Gastrocnemius medialis (tissue), 4 donors: Measurements from ENCODE around the gene BTBD19. TPM values are rescaled to one million over a fixed set of nuclear protein-coding genes. Genes with fewer than 3 reads are reported as not detected.
A peak's percentile ranks its signal among the peaks of the same experiment; 100 is the strongest.

ENCODE experiments used
- ATAC-seq, 2 donors: fragments of 150-250 bp; one replicate each; pipeline ENCODE4 v1.9.1; 2016
- DNase-seq, 2 donors: peaks; one replicate each; pipeline ENCODE4 v3.0.0-alpha.2; 2019
- H3K27ac ChIP-seq, 4 donors: fragments of 200-600 bp; sonication (generic); 1 replicate in 1 of 4; 2 replicates in 3 of 4; pipeline ENCODE4 v1.5.1; 2016 to 2018; ENCODE audit warnings: mild to moderate bottlenecking in 2 of 4, moderate library complexity in 1 of 4
- H3K27me3 ChIP-seq, 3 donors: fragments of 200-600 bp; sonication (generic) in 2 of 3; 1 replicate in 1 of 3; 2 replicates in 2 of 3; pipeline versions ENCODE4 v1.5.1 to v1.6.0; 2016 to 2019; ENCODE audit warnings: mild to moderate bottlenecking in 1 of 3, moderate library complexity in 1 of 3
- H3K36me3 ChIP-seq, 2 donors: fragments of 200-600 bp; sonication (generic) in 1 of 2; one replicate each; pipeline ENCODE4 v1.5.1; 2017 to 2018
- H3K4me1 ChIP-seq, 2 donors: fragments of 200-600 bp; sonication (generic) in 1 of 2; one replicate each; pipeline ENCODE4 v1.5.1; 2016 to 2017; ENCODE audit warnings: mild to moderate bottlenecking in 2 of 2
- H3K4me3 ChIP-seq, 4 donors: fragments of 200-600 bp; sonication (generic) in 3 of 4; 1 replicate in 1 of 4; 2 replicates in 3 of 4; pipeline ENCODE4 v1.5.1; 2016 to 2019; ENCODE audit warnings: mild to moderate bottlenecking in 2 of 4
- H3K9me3 ChIP-seq, 3 donors: fragments of 200-600 bp; sonication (generic) in 2 of 3; 1 replicate in 1 of 3; 2 replicates in 2 of 3; pipeline ENCODE4 v1.5.1; 2016 to 2019
- CTCF ChIP-seq, 5 experiments: fragments of 450-650 bp in 3 of 5; fragments of 200-600 bp in 2 of 5; sonication (generic) in 2 of 5; IDR thresholded peaks in 4 of 5; conservative IDR thresholded peaks in 1 of 5; 1 replicate in 4 of 5; 2 replicates in 1 of 5; pipeline ENCODE4 v1.5.1; 2016 to 2019; ENCODE audit warnings: antibody characterized with exemption in 5 of 5, mild to moderate bottlenecking in 3 of 5, moderate library complexity in 3 of 5
- POLR2A ChIP-seq, 2 donors: fragments of 450-650 bp; IDR thresholded peaks; one replicate each; pipeline ENCODE4 v1.6.1; 2017; ENCODE audit warnings: antibody characterized with exemption in 2 of 2, mild to moderate bottlenecking in 2 of 2, moderate library complexity in 2 of 2
- in situ Hi-C, 4 donors: fragments of 200-750 bp; cut with MboI; loops; one replicate each; pipeline versions ENCODE4 v1.15.0 to v1.8.0; 2017; ENCODE audit warnings: low sequenced_read_pairs in 4 of 4
- intact Hi-C: fragments of 100-400 bp; cut with DNase I; formaldehyde crosslinking; loops from one replicate; pipeline ENCODE4 v1.15.1; 2023; ENCODE audit warnings: low total_unique reads
- total RNA-seq, 4 donors: library from RNA; depleted of rRNA; stranded (reverse); fragments of >200 nt; gene quantifications; one replicate each; pipeline versions ENCODE4 v1.1.0 to v1.2.3, GENCODE V29; 2016

The BTBD19 gene
- total RNA-seq, 4 donors from 2014 or later = 0.71 to 1.4 (median 0.91) TPM; not detected in 1

GRCh38 chr1:44839576-44839975 lies 31.3 kb downstream of the BTBD19 start:
- intact Hi-C loops (loop anchor here (5.0 to 10.0 kb wide), 3 partner anchors 52 to 463 kb away; partner anchors contain the start of genes BEST4, HECTD3 and UROD), in situ Hi-C loops (loop anchor here in 1 of 4 donors (10.0 kb wide), 1 partner anchor 55 kb away; the partner anchor contains the start of gene BEST4)
- no peak for DNase-seq
- Histone ChIP-seq H3K4me1 (peaks cover 3 to 7% of the 10 kb centered on the region in 2 donors), H3K27ac (no peak overlapping the region), H3K4me3 (no peak overlapping the region), H3K36me3 (no peaks in the 10 kb centered on the region), H3K27me3 (no peaks in the 10 kb centered on the region), H3K9me3 (no peaks in the 10 kb centered on the region)
- no peak for TF ChIP-seq POLR2A (IDR thresholded peaks at IDR 0.05)
- no peak for TF ChIP-seq CTCF (IDR thresholded peaks at IDR 0.05 in 4 of 5, conservative IDR thresholded peaks at IDR 0.05 in 1 of 5)
- no peak for ATAC-seq

- Histone ChIP-seq H3K36me3 (no peaks in the 10 kb centered on the region), H3K9me3 (no peaks in the 10 kb centered on the region), H3K27me3 (no peaks in the 10 kb centered on the region), H3K4me3 (peak overlapping the region; percentile 55 to 64 (median 60)), H3K27ac (peak overlapping the region in 2 of 4 donors; percentile 13 to 52), H3K4me1 (peaks cover 3 to 7% of the 10 kb centered on the region in 2 donors)
- DNase-seq (no peak), ATAC-seq (no peak)
- TF ChIP-seq CTCF (IDR thresholded peaks at IDR 0.05 in 4 of 5, conservative IDR thresholded peaks at IDR 0.05 in 1 of 5) (no peak), POLR2A (IDR thresholded peaks at IDR 0.05) (no peak)
- intact Hi-C loops = loop anchor here (10.0 kb wide), 1 partner anchor 142 kb away; the partner anchor contains the start of gene EIF2B3
- in situ Hi-C loops = no loop called here
These were observed 34.2 kb downstream of the BTBD19 start for GRCh38 chr1:44842486-44842861.

- no peaks in the 10 kb centered on the region for H3K36me3 ChIP-seq
- no peaks in the 10 kb centered on the region for H3K27me3 ChIP-seq
- in situ Hi-C loops = no loop called here
- H3K4me3 ChIP-seq = peak within 1 kb of the TSS; percentile 55 to 64 (median 60)
- peak in 1 of 2 donors; percentile 30 for DNase-seq
- intact Hi-C loops = loop anchor here (10.0 kb wide), 1 partner anchor 142 kb away; the partner anchor contains the start of gene EIF2B3
- H3K27ac ChIP-seq = peak within 1 kb of the TSS in 3 of 4 donors; percentile 13 to 52 (median 27)
- TF ChIP-seq CTCF (IDR thresholded peaks at IDR 0.05 in 4 of 5, conservative IDR thresholded peaks at IDR 0.05 in 1 of 5) (no peak), POLR2A (IDR thresholded peaks at IDR 0.05) (peak in 1 of 2 donors; percentile 12)
- peak; percentile 62 to 64 for ATAC-seq
- peaks cover 3 to 7% of the 10 kb centered on the region in 2 donors for H3K4me1 ChIP-seq
- H3K9me3 ChIP-seq = no peaks in the 10 kb centered on the region
These were observed 34.7 kb downstream of the BTBD19 start, which contains the start of gene PTCH2 for GRCh38 chr1:44842862-44843655. PTCH2 (minus strand) TSS chr1:44843253; CDS start chr1:44842932, 321 bp downstream.

GRCh38 chr1:44846985-44847384 lies 38.7 kb downstream of the BTBD19 start:
- ATAC-seq (no peak), DNase-seq (no peak)
- no peaks in the 10 kb centered on the region for H3K27me3 ChIP-seq
- in situ Hi-C loops (no loop called here), intact Hi-C loops (loop anchor here (10.0 kb wide), 1 partner anchor 138 kb away; the partner anchor contains the start of gene EIF2B3)
- no peaks in the 10 kb centered on the region for H3K9me3 ChIP-seq
- H3K36me3 ChIP-seq = peaks cover 0 to 9% of the 10 kb centered on the region in 2 donors
- no peak overlapping the region for H3K4me3 ChIP-seq
- H3K4me1 ChIP-seq = peaks cover 3 to 7% of the 10 kb centered on the region in 2 donors
- no peak for TF ChIP-seq POLR2A (IDR thresholded peaks at IDR 0.05)
- no peak for TF ChIP-seq CTCF (IDR thresholded peaks at IDR 0.05 in 4 of 5, conservative IDR thresholded peaks at IDR 0.05 in 1 of 5)
- no peak overlapping the region for H3K27ac ChIP-seq
